Transverse colon (tissue), 4 donors: ENCODE results near the gene DEF6. TPM values are rescaled to one million over a fixed set of nuclear protein-coding genes. Genes with fewer than 3 reads are reported as not detected.

ENCODE experiments used
- DNase-seq: peaks from one replicate; pipeline ENCODE4 v3.0.0-alpha.2; 2019
- H3K27ac ChIP-seq, 4 donors: fragments of 200-600 bp; sonication (generic); 2 replicates each; pipeline ENCODE4 v1.5.1; 2016 to 2018; ENCODE audit warnings: inconsistent platforms in 4 of 4
- H3K27me3 ChIP-seq: fragments of 200-600 bp; sonication (generic); 2 replicates; pipeline ENCODE4 v1.5.1; 2017; ENCODE audit warnings: inconsistent platforms
- H3K36me3 ChIP-seq, 4 donors: fragments of 200-600 bp; sonication (generic); 2 replicates each; pipeline ENCODE4 v1.5.1; 2017 to 2019; ENCODE audit warnings: inconsistent platforms in 4 of 4
- H3K4me1 ChIP-seq, 4 donors: fragments of 200-600 bp; sonication (generic); 2 replicates each; pipeline ENCODE4 v1.5.1; 2017 to 2020; ENCODE audit warnings: inconsistent platforms in 4 of 4
- H3K4me3 ChIP-seq, 4 donors: fragments of 200-600 bp; sonication (generic); 1 replicate in 1 of 4; 2 replicates in 3 of 4; pipeline versions ENCODE4 v1.5.1 to v1.6.1; 2017 to 2019; ENCODE audit warnings: inconsistent platforms in 4 of 4
- H3K9me3 ChIP-seq, 2 donors: fragments of 200-600 bp; sonication (generic); 2 replicates each; pipeline ENCODE4 v1.5.1; 2017 to 2019; ENCODE audit warnings: inconsistent platforms in 2 of 2
- CTCF ChIP-seq, 5 experiments: fragments of 200-600 bp in 3 of 5; fragments of 450-650 bp in 2 of 5; sonication (generic) in 3 of 5; IDR thresholded peaks; 1 replicate in 2 of 5; 2 replicates in 3 of 5; pipeline ENCODE4 v1.5.1; 2016 to 2017; ENCODE audit warnings: antibody characterized with exemption in 5 of 5, inconsistent platforms in 3 of 5, mild to moderate bottlenecking in 2 of 5, moderate library complexity in 1 of 5
- EP300 ChIP-seq: sonication (generic); formaldehyde crosslinking; IDR thresholded peaks from one replicate; pipeline ENCODE4 v1.6.1; 2017; ENCODE audit warnings: antibody characterized with exemption, low read depth
- POLR2A ChIP-seq: fragments of 450-650 bp; IDR thresholded peaks from one replicate; pipeline ENCODE4 v1.6.1; 2016; ENCODE audit warnings: antibody characterized with exemption, mild to moderate bottlenecking, moderate library complexity
- POLR2AphosphoS5 ChIP-seq, 3 donors: sonication (generic); formaldehyde crosslinking; IDR thresholded peaks; one replicate each; pipeline ENCODE4 v1.6.1; 2016; ENCODE audit warnings: antibody characterized with exemption in 3 of 3
- WGBS, 2 donors: methylation state at CpG; one replicate each; pipeline ENCODE4 v1.1.5; 2018; ENCODE audit warnings: low coverage in 1 of 2; 5-methylcytosine and 5-hydroxymethylcytosine counted together
- in situ Hi-C, 4 donors: fragments of 200-750 bp; cut with MboI; loops; one replicate each; pipeline versions ENCODE4 v1.15.0 to v1.15.1; 2017; ENCODE audit warnings: low sequenced_read_pairs in 3 of 4, low pct_ligation_motif_present in 1 of 4, low pct_unique_long_range_greater_than_20kb in 1 of 4
- intact Hi-C: fragments of 100-400 bp; cut with DNase I; formaldehyde crosslinking; loops from one replicate; pipeline ENCODE4 v1.15.1; 2023; ENCODE audit warnings: low total_unique reads
- total RNA-seq, 4 donors: library from RNA; depleted of rRNA; stranded (reverse); fragments of >200 nt; gene quantifications; one replicate each; pipeline ENCODE4 v1.1.0, GENCODE V29; 2016

The DEF6 gene
- total RNA-seq, 4 donors from 2014 or later, result 2.6 to 24.5 (median 6.8) TPM

GRCh38 chr6:35295036-35295435, 2.6 kb upstream of the DEF6 start:
- in situ Hi-C loops (no loop called here), intact Hi-C loops (no loop called here)
- no peak for DNase-seq
- WGBS, 2 donors, result 92% methylated on average over 2 of the region's 2 CpGs; no CpG with 5 or more reads in 1 of the 2 donors
- Histone ChIP-seq H3K27ac (no peak overlapping the region), H3K4me3 (no peak overlapping the region), H3K9me3 (no peaks in the 10 kb centered on the region), H3K36me3 (peaks cover 0 to 14% (median 3%) of the 10 kb centered on the region in 4 donors), H3K4me1 (peaks cover 7 to 20% (median 10%) of the 10 kb centered on the region in 4 donors), H3K27me3 (no peaks in the 10 kb centered on the region)
- TF ChIP-seq POLR2A (no peak), POLR2AphosphoS5 (IDR thresholded peaks at IDR 0.05) (no peak), EP300 (no peak), CTCF (IDR thresholded peaks at IDR 0.05) (no peak)

- Histone ChIP-seq H3K4me3 (no peak overlapping the region), H3K4me1 (peaks cover 7 to 20% (median 10%) of the 10 kb centered on the region in 4 donors), H3K27ac (no peak overlapping the region), H3K27me3 (no peaks in the 10 kb centered on the region), H3K36me3 (peaks cover 0 to 8% (median 3%) of the 10 kb centered on the region in 4 donors), H3K9me3 (no peaks in the 10 kb centered on the region)
- TF ChIP-seq POLR2AphosphoS5 (IDR thresholded peaks at IDR 0.05), result no peak
- no peak for TF ChIP-seq POLR2A
- TF ChIP-seq EP300, result no peak
- no peak for TF ChIP-seq CTCF (IDR thresholded peaks at IDR 0.05)
- in situ Hi-C loops, result no loop called here
- intact Hi-C loops, result no loop called here
- WGBS, 2 donors, result 70% methylated on average over 3 of the region's 3 CpGs; no CpG with 5 or more reads in 1 of the 2 donors
- no peak for DNase-seq
Measured at GRCh38 chr6:35295521-35296315, 1.9 kb upstream of the DEF6 start.

- no peak for TF ChIP-seq POLR2AphosphoS5 (IDR thresholded peaks at IDR 0.05)
- TF ChIP-seq EP300, result no peak
- no peak for TF ChIP-seq CTCF (IDR thresholded peaks at IDR 0.05)
- TF ChIP-seq POLR2A, result no peak
- in situ Hi-C loops (no loop called here), intact Hi-C loops (no loop called here)
Measured at GRCh38 chr6:35296931-35297600, 552 bp upstream of the DEF6 start.

GRCh38 chr6:35298625-35299140, 1.1 kb downstream of the DEF6 start:
- in situ Hi-C loops (no loop called here), intact Hi-C loops (no loop called here)
- Histone ChIP-seq H3K9me3 (no peaks in the 10 kb centered on the region), H3K27me3 (no peaks in the 10 kb centered on the region), H3K4me3 (peak overlapping the region in 2 of 4 donors; percentile 44 to 59), H3K27ac (peak overlapping the region; percentile 68 to 83 (median 82)), H3K36me3 (no peaks in the 10 kb centered on the region), H3K4me1 (peaks cover 11 to 39% (median 18%) of the 10 kb centered on the region in 4 donors)
- DNase-seq, result no peak
- TF ChIP-seq POLR2A (no peak), EP300 (no peak), CTCF (IDR thresholded peaks at IDR 0.05) (no peak), POLR2AphosphoS5 (IDR thresholded peaks at IDR 0.05) (no peak)
- 66% methylated on average over 6 of the region's 6 CpGs; no CpG with 5 or more reads in 1 of the 2 donors for WGBS, 2 donors

More at GRCh38 chr6:35296931-35297600, 552 bp upstream of the DEF6 start:
- 58 to 100% methylated on average over 1 to 6 of the region's 6 CpGs for WGBS, 2 donors
- peaks cover 7 to 23% (median 10%) of the 10 kb centered on the region in 4 donors for H3K4me1 ChIP-seq
- no peak for DNase-seq
- H3K9me3 ChIP-seq, result no peaks in the 10 kb centered on the region
- no peaks in the 10 kb centered on the region for H3K27me3 ChIP-seq
- H3K27ac ChIP-seq, result peak overlapping the region; percentile 68 to 83 (median 82)
- H3K4me3 ChIP-seq, result peak overlapping the region in 2 of 4 donors; percentile 44 to 59
- H3K36me3 ChIP-seq, result peaks cover 0 to 6% (median 0%) of the 10 kb centered on the region in 4 donors
